GM12891 (cell line): ENCODE data around the gene SIK3.

ENCODE experiments used
- PAX5 ChIP-seq: IDR thresholded peaks from 2 replicates; pipeline ENCODE4 v1.6.1; 2011; ENCODE audit warnings: low read length, moderate library complexity, mild to moderate bottlenecking; ENCODE audit not compliant: insufficient read depth, severe bottlenecking
- POLR2A ChIP-seq: IDR thresholded peaks from 2 replicates; pipeline ENCODE4 v1.6.1; 2011; ENCODE audit warnings: low read depth, low read length, control low read depth
- POLR2AphosphoS5 ChIP-seq: IDR thresholded peaks from 2 replicates; pipeline ENCODE4 v1.6.1; 2011; ENCODE audit warnings: low read depth, low read length, control low read depth
- POU2F2 ChIP-seq: IDR thresholded peaks from 2 replicates; pipeline ENCODE4 v1.6.1; 2011; ENCODE audit warnings: low read depth, mild to moderate bottlenecking, control low read depth, low read length, moderate library complexity
- SPI1 ChIP-seq: IDR thresholded peaks from 2 replicates; pipeline ENCODE4 v1.6.1; 2011; ENCODE audit warnings: low read depth, low read length, control low read depth
- TAF1 ChIP-seq: IDR thresholded peaks from 2 replicates; pipeline ENCODE4 v1.6.1; 2011; ENCODE audit warnings: low read depth, low read length, control low read depth

DNA sequence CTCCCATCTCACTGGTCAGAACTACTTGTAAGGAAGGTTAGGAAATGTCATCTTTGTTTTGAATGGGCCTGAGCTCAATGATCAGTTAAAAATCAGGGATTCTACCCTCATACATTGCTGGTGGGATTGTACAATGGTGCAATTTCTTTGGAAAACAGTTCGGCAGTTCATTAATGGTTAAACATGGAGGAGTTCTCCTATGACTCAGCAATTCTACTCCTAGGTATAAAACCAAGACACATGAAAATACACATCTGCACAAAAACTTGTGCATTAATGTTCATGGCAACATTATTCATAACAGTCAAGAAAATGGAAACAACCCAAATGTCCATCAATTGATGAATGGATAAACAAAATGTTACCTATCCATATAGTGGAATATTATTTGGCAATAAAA, 301.7 kb downstream of the SIK3 start:
- TF ChIP-seq POLR2AphosphoS5 (no peak), POLR2A (no peak), TAF1 (no peak), SPI1 (no peak), POU2F2 (no peak), PAX5 (no peak)
